CD4-positive, alpha-beta memory T cell (primary cell): ENCODE measurements around the gene AGXT. TPM values are rescaled to one million over a fixed set of nuclear protein-coding genes. Genes with fewer than 3 reads are reported as not detected.

Experiments
- CTCF ChIA-PET: fragments of 350-600 bp; sonication (Branson Sonifier 250); formaldehyde crosslinking; loops from one replicate; lab custom pipeline; 2021; ENCODE audit warnings: inconsistent platforms; ENCODE audit not compliant: partially characterized antibody; lab: Charles Lee
- POLR2A ChIA-PET: fragments of 350-600 bp; sonication (Branson Sonifier 250); formaldehyde crosslinking; loops from one replicate; lab custom pipeline; 2021; ENCODE audit not compliant: partially characterized antibody; lab: Charles Lee
- DNase-seq, 5 donors: peaks; one replicate each; pipeline versions ENCODE4 v3.0.0 to v3.0.0-alpha.2; 2020 to 2022; ENCODE audit warnings: mixed read lengths in 1 of 5
- H3K27ac ChIP-seq: one replicate; pipeline ENCODE4 v1.7.0; 2013; ENCODE audit warnings: low read depth, low read length
- H3K27me3 ChIP-seq: 2 replicates; pipeline ENCODE4 v1.7.0; 2013; ENCODE audit warnings: mild to moderate bottlenecking, low read length, moderate library complexity; ENCODE audit not compliant: insufficient read depth
- H3K36me3 ChIP-seq: 2 replicates; pipeline ENCODE4 v1.7.0; 2013; ENCODE audit warnings: mild to moderate bottlenecking, low read length, moderate library complexity; ENCODE audit not compliant: insufficient read depth
- H3K4me1 ChIP-seq: 2 replicates; pipeline ENCODE4 v1.7.0; 2013; ENCODE audit warnings: mild to moderate bottlenecking, low read length, moderate library complexity; ENCODE audit not compliant: insufficient read depth
- H3K4me3 ChIP-seq, 2 donors: one replicate each; pipeline ENCODE4 v1.7.0; 2013; ENCODE audit warnings: low read length in 2 of 2, mild to moderate bottlenecking in 1 of 2
- H3K9me3 ChIP-seq, 2 donors: one replicate each; pipeline ENCODE4 v1.7.0; 2013; ENCODE audit warnings: low read length in 2 of 2, control low read depth in 1 of 2; ENCODE audit not compliant: control insufficient read depth in 1 of 2
- H3K27ac Mint-ChIP-seq, 7 donors: one replicate each; pipeline ENCODE4 v1.8.0; 2020 to 2021; ENCODE audit warnings: mixed read lengths in 7 of 7, mild to moderate bottlenecking in 6 of 7, inconsistent platforms in 3 of 7, moderate library complexity in 3 of 7
- H3K27me3 Mint-ChIP-seq, 2 donors: one replicate each; pipeline ENCODE4 v1.8.0; 2020 to 2021; ENCODE audit warnings: mixed read lengths in 2 of 2
- H3K36me3 Mint-ChIP-seq, 2 donors: one replicate each; pipeline ENCODE4 v1.8.0; 2020 to 2021; ENCODE audit warnings: mixed read lengths in 2 of 2, inconsistent platforms in 1 of 2, mild to moderate bottlenecking in 1 of 2
- H3K4me1 Mint-ChIP-seq, 4 donors: one replicate each; pipeline ENCODE4 v1.8.0; 2020 to 2021; ENCODE audit warnings: mixed read lengths in 4 of 4, mild to moderate bottlenecking in 1 of 4
- H3K4me3 Mint-ChIP-seq, 8 donors: one replicate each; pipeline ENCODE4 v1.8.0; 2020 to 2021; ENCODE audit warnings: mixed read lengths in 8 of 8, mild to moderate bottlenecking in 7 of 8, moderate library complexity in 6 of 8, inconsistent platforms in 3 of 8
- H3K9me3 Mint-ChIP-seq, 8 donors: one replicate each; pipeline ENCODE4 v1.8.0; 2020 to 2021; ENCODE audit warnings: mixed read lengths in 8 of 8, mild to moderate bottlenecking in 5 of 8, inconsistent platforms in 3 of 8, moderate library complexity in 1 of 8
- intact Hi-C: fragments of 100-400 bp; cut with micrococcal nuclease; formaldehyde crosslinking; loops from one replicate; pipeline ENCODE4 v1.15.1; 2023
- polyA plus RNA-seq, 2 donors: library from polyadenylated mRNA; unstranded; fragments of 300-500 nt; fragmentation: Illumina TruSeq; gene quantifications; one replicate each; pipeline ENCODE4 v1.2.3, GENCODE V29; 2021
- total RNA-seq, 2 experiments: library from RNA; stranded (reverse); gene quantifications; one replicate each; pipeline ENCODE4 v1.2.3, GENCODE V29; 2021

Gene AGXT
- total and polyA plus RNA-seq, 4 experiments from 2014 or later, result not detected

GRCh38 chr2:240905176-240905781 lies 36.7 kb downstream of the AGXT start:
- peaks cover 0 to 6% (median 0%) of the 10 kb centered on the region in 8 donors for H3K9me3 Mint-ChIP-seq
- H3K9me3 ChIP-seq, result no peaks in the 10 kb centered on the region
- CTCF ChIA-PET, result no interaction called here

DNA sequence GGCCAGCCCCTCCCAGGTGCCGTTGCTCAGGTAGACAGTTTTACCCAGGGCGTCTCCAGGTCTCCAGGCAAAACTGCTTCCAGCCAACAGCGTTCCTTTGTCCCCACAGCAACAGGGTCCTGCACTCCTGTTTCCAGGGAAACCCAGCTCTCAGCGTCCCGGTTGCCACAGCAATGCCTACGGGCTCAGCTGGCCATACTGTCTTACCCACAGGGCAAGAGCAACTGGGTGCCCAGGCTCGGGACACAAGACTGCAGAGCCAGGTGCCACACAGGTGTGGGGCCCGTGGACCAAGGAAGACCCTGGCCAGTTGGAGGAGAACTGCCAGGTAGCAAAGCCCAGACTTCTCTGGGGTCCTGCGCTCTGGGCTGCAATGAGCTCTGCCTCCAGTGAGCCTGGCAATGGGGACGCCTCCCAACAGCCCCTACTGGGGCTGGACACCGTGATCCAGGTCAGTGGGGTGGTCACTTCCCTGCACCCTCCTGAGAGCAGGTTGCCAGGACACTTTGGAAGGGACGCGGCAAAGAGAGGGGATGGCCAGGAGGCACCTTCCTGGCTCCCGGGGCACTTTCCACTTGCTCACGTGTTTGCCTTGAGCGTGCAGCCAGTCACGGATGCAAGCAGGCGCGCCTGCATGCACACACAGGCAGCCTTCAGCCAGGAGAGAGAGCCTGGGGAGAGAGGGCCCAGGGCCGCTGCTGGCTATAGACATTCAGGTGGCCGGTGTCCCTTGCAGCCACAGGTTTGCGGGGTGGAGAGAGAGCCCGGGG lies 37.7 kb downstream of the AGXT start, which contains the start of gene CROCC2:
Gene CROCC2 (plus strand): TSS at position 196 of the 770 bp plus-strand sequence. CDS start 178 bp downstream, at position 374.
- H3K27me3 Mint-ChIP-seq, result peaks cover 2 to 7% of the 10 kb centered on the region in 2 donors
- POLR2A ChIA-PET, result no interaction called here
- H3K4me3 Mint-ChIP-seq, result no peak within 1 kb of the TSS
- peaks cover 0 to 5% (median 0%) of the 10 kb centered on the region in 8 donors for H3K9me3 Mint-ChIP-seq
- Histone ChIP-seq H3K27me3 (no peaks in the 10 kb centered on the region), H3K4me3 (no peak within 1 kb of the TSS), H3K4me1 (no peaks in the 10 kb centered on the region), H3K9me3 (no peaks in the 10 kb centered on the region), H3K36me3 (no peaks in the 10 kb centered on the region), H3K27ac (no peak within 1 kb of the TSS)
- CTCF ChIA-PET, result no interaction called here
- intact Hi-C loops, result no loop called here
- DNase-seq, result no peak
- H3K36me3 Mint-ChIP-seq, result no peaks in the 10 kb centered on the region
- H3K27ac Mint-ChIP-seq, result no peak within 1 kb of the TSS
- no peaks in the 10 kb centered on the region for H3K4me1 Mint-ChIP-seq

More at GRCh38 chr2:240905176-240905781, 36.7 kb downstream of the AGXT start:
- Mint-ChIP-seq H3K27me3 (peaks cover 2 to 3% of the 10 kb centered on the region in 2 donors), H3K27ac (no peak overlapping the region), H3K36me3 (no peaks in the 10 kb centered on the region), H3K4me1 (no peaks in the 10 kb centered on the region), H3K4me3 (no peak overlapping the region)
- Histone ChIP-seq H3K36me3 (no peaks in the 10 kb centered on the region), H3K4me3 (no peak overlapping the region), H3K27me3 (no peaks in the 10 kb centered on the region), H3K27ac (no peak overlapping the region), H3K4me1 (no peaks in the 10 kb centered on the region)
- POLR2A ChIA-PET, result no interaction called here
- intact Hi-C loops, result no loop called here
- no peak for DNase-seq

DNA sequence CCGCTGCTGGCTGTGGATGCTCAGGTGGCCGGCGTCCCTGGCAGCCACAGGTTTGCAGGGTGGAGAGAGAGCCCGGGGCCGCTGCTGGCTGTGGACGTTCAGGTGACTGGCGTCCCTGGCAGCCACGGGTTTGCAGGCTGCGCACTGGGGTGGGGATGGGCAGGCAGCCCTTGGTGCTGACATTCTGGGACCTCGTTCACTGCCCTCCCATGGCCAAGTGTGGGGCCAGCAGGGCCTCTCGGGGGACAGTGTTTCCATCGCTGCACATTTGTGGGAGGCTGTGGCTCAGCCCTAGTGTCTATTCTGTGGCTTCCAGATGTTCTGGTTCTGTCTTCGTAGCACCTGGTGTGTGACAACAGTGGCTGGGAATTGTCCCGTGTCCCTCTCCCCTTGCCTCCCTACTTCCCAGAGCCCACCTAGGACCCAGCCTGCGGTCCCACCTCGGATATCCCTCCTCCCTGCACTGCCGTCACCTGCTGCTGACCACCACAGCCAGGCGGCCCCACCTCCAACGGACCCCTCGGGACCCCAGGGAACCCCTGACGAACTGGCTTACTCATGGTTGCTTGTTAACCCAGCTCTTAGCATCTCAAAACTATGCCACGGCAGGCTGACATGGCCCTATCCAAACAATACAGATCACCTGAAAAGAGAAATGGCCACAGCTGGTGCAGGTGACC lies 38.4 kb downstream of the AGXT start:
- intact Hi-C loops, result no loop called here
- CTCF ChIA-PET, result no interaction called here
- H3K9me3 Mint-ChIP-seq, result no peaks in the 10 kb centered on the region
- Histone ChIP-seq H3K36me3 (no peaks in the 10 kb centered on the region), H3K4me3 (no peak overlapping the region), H3K27me3 (no peaks in the 10 kb centered on the region), H3K9me3 (no peaks in the 10 kb centered on the region), H3K27ac (no peak overlapping the region), H3K4me1 (no peaks in the 10 kb centered on the region)
- POLR2A ChIA-PET, result no interaction called here
- peaks cover 4 to 12% of the 10 kb centered on the region in 2 donors for H3K27me3 Mint-ChIP-seq
- no peak overlapping the region for H3K27ac Mint-ChIP-seq
- H3K4me1 Mint-ChIP-seq, result no peaks in the 10 kb centered on the region
- DNase-seq, result no peak
- H3K36me3 Mint-ChIP-seq, result no peaks in the 10 kb centered on the region
- no peak overlapping the region for H3K4me3 Mint-ChIP-seq

DNA sequence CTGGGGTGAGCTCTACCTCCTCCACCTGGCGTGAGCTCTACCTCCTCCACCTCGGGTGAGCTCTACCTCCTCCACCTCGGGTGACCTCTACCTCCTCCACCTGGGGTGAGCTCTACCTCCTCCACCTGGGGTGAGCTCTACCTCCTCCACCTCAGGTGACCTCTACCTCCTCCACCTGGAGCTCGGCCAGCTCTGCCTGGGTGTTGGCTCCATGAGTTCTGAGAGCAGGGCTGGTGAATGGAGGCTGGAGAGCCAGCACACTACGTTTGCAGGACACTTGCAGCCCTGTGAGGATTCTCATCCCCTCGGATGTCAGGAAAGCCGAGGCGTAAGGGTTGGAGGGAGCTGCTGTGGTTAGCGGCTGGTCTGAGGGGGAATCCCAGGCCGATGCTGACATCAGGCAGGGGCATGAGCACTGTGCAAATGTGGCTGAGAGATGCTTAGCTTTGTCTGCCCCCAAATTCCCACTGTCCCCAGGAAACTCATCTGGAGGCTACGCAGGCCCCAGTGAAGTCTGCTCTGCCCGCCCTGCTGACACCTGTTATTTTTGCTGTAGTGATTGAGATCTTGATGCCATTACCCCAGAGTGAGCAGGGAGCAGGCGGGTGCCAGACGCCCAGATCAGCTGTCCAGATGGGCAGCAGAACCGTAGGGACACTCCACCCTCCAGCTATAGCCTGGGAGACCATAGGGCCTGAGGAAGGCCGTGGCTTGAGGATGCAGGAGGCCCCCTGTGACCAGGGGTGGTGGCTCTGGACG lies 40.8 kb downstream of the AGXT start:
- Histone ChIP-seq H3K9me3 (no peaks in the 10 kb centered on the region), H3K27ac (no peak overlapping the region), H3K36me3 (no peaks in the 10 kb centered on the region), H3K4me1 (no peaks in the 10 kb centered on the region), H3K4me3 (no peak overlapping the region), H3K27me3 (no peaks in the 10 kb centered on the region)
- ChIA-PET CTCF (no interaction called here), POLR2A (no interaction called here)
- intact Hi-C loops, result no loop called here
- Mint-ChIP-seq H3K36me3 (no peaks in the 10 kb centered on the region), H3K4me3 (no peak overlapping the region), H3K4me1 (no peaks in the 10 kb centered on the region), H3K27ac (no peak overlapping the region), H3K27me3 (peaks cover 14 to 16% of the 10 kb centered on the region in 2 donors), H3K9me3 (no peaks in the 10 kb centered on the region)
- DNase-seq, result no peak

DNA sequence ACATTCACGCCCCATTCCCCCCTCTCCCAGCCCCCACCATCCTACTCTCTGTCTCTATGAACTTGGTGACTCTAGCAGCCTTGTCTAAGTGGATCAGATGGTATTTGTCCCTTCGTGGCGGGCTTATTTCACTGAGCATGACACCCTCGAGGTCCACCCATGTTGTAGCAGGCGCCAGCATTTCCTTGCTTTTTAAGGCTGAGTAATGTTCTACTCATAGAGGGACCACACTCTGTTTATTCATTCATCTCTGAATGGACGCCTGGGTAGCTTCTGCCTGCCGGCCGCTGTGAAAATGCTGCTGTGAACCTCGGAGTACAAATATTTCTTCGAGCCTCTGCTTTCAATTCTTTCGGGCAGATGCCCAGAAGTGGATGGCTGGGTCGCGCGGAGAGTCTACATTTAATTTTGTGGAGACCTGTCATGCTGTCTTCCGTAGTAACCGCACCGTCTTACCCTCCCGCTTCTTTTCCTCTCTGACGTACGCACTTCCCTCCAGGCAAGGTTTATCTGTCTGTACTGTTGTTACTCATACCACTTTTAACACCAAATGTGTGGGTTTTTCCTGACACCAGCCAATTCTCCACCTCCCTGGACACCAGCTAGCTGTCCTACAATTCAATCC lies 43.1 kb downstream of the AGXT start:
- Mint-ChIP-seq H3K27ac (no peak overlapping the region), H3K36me3 (no peaks in the 10 kb centered on the region), H3K4me1 (no peaks in the 10 kb centered on the region), H3K4me3 (no peak overlapping the region), H3K9me3 (no peaks in the 10 kb centered on the region), H3K27me3 (peaks cover 17 to 19% of the 10 kb centered on the region in 2 donors)
- no peaks in the 10 kb centered on the region for H3K36me3 ChIP-seq
- ChIA-PET POLR2A (no interaction called here), CTCF (interaction anchor here (1.0 kb wide), 1 partner anchor 75 kb away, joined by 3 read pairs; no protein-coding TSS in a partner anchor)
- H3K27me3 ChIP-seq, result no peaks in the 10 kb centered on the region
- intact Hi-C loops, result loop anchor here (2.0 kb wide), 1 partner anchor 77 kb away; no protein-coding TSS in a partner anchor
- DNase-seq, result no peak
- no peaks in the 10 kb centered on the region for H3K9me3 ChIP-seq
- H3K4me3 ChIP-seq, result no peak overlapping the region
- H3K27ac ChIP-seq, result no peak overlapping the region
- no peaks in the 10 kb centered on the region for H3K4me1 ChIP-seq

DNA sequence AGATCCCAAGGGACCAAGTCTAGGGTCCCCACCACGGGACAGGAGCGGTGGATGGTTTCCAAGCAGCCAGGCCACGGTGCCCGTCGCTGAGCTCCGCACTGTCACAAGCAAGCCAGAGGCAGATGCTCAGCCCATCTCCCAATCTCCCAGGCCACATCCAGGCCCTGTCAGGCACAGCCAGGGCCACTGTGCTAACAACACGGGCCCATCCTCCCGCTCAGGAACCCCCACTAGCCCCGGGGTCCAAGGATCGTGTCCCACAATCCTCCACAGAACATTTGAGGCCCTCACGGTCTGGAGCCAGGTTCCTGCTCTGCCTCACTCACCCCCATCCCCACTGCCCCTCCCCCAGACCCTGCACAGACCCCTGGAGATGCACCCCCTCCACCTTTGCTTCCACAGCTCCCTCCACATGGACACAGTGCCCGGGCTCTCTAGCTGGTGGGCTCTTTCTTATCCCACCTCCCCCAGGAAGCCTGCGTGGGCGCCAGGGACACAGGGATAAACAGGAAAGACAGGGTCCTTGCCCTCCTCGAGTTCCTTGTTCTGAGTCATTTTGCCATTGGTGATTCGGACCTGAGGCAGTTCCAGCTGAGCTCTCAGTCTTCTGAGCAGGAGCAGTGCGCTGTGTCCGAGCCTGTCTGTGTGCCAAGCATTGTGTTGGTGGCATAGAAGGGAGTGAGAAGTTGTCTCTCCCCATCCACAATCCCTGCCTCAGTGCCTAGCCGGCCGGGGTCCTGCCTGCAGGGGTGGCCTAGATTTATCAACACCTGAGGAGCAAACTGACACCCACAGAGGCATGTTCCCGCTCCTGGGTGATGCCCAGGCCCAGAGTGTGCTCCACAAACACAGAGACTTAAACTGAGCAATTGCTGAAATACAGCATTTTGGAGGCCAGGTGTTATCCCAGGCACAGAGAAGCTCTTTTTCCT lies 44.5 kb downstream of the AGXT start:
- no peaks in the 10 kb centered on the region for H3K4me1 ChIP-seq
- H3K4me3 ChIP-seq, result no peak overlapping the region
- Mint-ChIP-seq H3K36me3 (no peaks in the 10 kb centered on the region), H3K9me3 (no peaks in the 10 kb centered on the region), H3K27me3 (peaks cover 19 to 20% of the 10 kb centered on the region in 2 donors), H3K27ac (no peak overlapping the region), H3K4me3 (no peak overlapping the region), H3K4me1 (no peaks in the 10 kb centered on the region)
- DNase-seq, result no peak
- intact Hi-C loops, result loop anchor here (2.0 kb wide), 1 partner anchor 76 kb away; no protein-coding TSS in a partner anchor
- no peak overlapping the region for H3K27ac ChIP-seq
- ChIA-PET POLR2A (interaction anchor here (0.5 kb wide), 1 partner anchor 233 kb away, joined by 3 read pairs; no protein-coding TSS in a partner anchor), CTCF (interaction anchor here (1.4 kb wide), 1 partner anchor 77 kb away, joined by 3 read pairs; no protein-coding TSS in a partner anchor)
- no peaks in the 10 kb centered on the region for H3K9me3 ChIP-seq
- no peaks in the 10 kb centered on the region for H3K36me3 ChIP-seq
- no peaks in the 10 kb centered on the region for H3K27me3 ChIP-seq
